Neural progenitor cell (in vitro differentiated cells): ENCODE data around the gene OTX1.

ENCODE experiments used
- CTCF ChIP-seq: fragments of 200-600 bp; sonication (generic); IDR thresholded peaks from 2 replicates; pipeline ENCODE4 v1.5.1; 2017; ENCODE audit warnings: antibody characterized with exemption, mild to moderate bottlenecking
- EZH2 ChIP-seq: fragments of 200-600 bp; sonication (generic); IDR thresholded peaks from 2 replicates; pipeline ENCODE4 v1.6.1; 2017; ENCODE audit warnings: antibody characterized with exemption, mild to moderate bottlenecking, moderate library complexity
- EZH2phosphoT487 ChIP-seq: fragments of 200-600 bp; sonication (generic); IDR thresholded peaks from 2 replicates; pipeline ENCODE4 v1.6.1; 2017; ENCODE audit warnings: antibody characterized with exemption

- no peak for TF ChIP-seq EZH2
- no peak for TF ChIP-seq EZH2phosphoT487
- TF ChIP-seq CTCF = no peak
Measured at GRCh38 chr2:63073994-63074393, 23.4 kb downstream of the OTX1 start.
